Amygdala (tissue), 56 donors: ENCODE results near the gene GAK.

Experiments used
- DNase-seq, 56 donors: peaks; one replicate each; lab custom pipeline; 2025; lab: John Stamatoyannopoulos, UW

Gene GAK

DNA sequence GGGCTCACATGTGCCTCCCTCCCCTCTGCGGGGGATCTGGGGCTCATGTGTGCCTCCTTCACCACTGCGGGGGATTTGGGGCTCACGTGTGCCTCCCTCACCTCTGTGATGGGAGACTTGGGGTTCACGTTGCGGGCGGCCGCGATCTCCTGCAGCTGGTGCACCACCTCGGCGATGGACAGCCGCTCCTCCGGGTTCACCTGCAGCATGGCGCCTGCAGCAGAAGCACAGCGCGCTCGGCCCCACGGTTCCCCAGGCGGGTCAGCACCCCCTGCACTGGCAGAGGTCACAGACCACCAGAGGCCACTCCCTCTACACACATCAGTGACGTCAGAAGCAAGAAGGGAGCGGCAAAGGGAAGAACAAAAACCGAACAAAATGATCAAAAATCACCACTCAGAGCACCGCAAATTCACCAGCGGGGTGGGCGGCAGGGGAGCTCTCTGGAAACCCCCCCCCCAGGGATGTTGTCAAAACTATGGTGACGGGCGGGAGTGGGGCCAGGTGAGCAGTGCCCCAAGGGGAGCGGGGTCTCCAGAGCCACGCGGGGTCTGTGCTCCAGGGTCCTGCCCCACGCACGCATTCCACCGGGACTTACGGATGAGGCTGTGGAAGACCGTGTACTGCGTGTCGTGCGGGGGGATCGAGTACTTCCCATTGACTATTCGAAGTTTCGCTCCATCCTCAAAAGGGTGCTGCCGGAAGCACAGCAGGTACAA is 38.7 kb downstream of the GAK start:
- DNase-seq = no peak

- DNase-seq = no peak
Measured at GRCh38 chr4:892780-893179, 39.3 kb downstream of the GAK start.

DNA sequence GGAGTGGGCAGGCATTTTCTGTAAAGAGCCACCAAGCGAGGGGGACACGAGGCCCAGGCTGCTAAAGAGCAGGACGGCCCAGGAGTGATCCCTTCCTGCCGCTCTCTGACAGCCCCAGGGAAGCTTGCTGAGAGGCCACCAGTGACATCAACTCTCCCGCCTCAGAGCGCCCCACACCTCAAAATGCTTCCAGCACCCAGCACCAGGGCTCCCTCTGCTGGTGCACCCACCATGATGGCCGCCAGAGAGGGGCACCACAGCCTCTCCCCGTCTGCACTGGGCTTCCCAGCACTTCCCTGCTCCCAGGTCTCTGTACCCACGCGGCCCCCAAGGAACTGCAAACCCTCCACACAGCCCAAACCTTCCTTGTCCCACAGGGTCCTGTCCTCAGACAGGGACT is 40.4 kb downstream of the GAK start:
- no peak for DNase-seq

GRCh38 chr4:890036-890695 is 42.0 kb downstream of the GAK start:
- DNase-seq = no peak

- DNase-seq = no peak
Measured at GRCh38 chr4:889516-889915, 42.6 kb downstream of the GAK start.

GRCh38 chr4:888029-888428 is 44.1 kb downstream of the GAK start:
- no peak for DNase-seq

- no peak for DNase-seq
Measured at GRCh38 chr4:887034-887763, 44.9 kb downstream of the GAK start.

GRCh38 chr4:886244-886643 is 45.9 kb downstream of the GAK start:
- DNase-seq = no peak

DNA sequence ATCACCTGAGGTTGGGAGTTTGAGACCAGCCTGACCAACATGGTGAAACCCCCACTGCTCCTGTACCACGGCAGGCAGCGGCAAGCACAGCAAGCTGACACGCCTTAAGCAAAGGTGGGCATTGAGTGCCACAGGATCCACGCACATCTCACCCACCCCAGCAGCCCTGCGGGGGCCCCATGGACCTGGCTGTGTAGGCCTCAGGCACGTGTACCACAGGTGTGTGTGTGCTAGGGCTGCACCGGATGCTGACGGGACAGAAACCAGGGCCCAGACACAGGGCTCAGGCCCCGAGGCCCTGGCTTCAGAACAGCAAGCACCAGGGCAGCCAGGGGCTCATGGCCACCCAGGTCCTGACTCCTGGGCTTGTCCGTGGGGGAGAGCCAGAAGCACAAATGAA is 46.8 kb downstream of the GAK start:
- DNase-seq = no peak

DNA sequence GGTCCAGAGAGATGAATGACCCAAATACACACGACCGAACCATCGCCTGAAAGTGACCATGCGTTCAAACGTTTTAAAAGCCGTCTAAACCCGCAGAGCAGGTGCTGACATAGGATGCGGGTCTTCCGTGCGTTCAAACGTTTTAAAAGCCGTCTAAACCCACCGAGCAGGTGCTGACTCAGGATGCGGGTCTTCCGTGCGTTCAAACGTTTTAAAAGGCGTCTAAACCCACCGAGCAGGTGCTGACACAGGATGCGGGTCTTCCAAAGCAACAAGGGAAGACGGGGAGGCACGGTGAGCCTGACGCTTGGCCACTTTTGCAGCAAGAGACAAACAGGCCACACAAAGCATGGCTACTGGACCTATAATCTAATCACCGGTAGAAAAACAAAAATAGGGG is 47.2 kb downstream of the GAK start:
- no peak for DNase-seq

DNA sequence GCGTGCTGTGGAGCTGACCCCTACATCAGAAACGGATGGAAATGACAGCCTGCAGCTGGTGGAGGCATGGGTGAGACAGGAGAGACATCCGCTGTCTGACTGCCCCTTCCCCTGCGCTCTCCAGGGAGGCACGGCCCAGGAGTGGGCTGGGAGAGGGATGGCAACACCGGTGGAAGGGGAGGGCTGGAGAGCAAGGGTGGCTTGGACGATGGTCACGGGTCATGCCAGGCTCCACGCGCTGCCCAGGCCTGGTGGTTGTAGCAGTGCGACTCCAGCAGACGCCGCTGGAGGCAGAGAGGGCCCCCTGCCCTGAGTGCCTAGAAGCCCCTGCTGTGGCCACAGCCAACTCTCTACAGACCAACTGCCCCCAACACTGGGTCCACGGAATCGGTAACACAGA is 47.9 kb downstream of the GAK start:
- no peak for DNase-seq

GRCh38 chr4:883377-884095 is 48.6 kb downstream of the GAK start:
- DNase-seq = no peak

GRCh38 chr4:882646-883045 is 49.5 kb downstream of the GAK start:
- DNase-seq = no peak

DNA sequence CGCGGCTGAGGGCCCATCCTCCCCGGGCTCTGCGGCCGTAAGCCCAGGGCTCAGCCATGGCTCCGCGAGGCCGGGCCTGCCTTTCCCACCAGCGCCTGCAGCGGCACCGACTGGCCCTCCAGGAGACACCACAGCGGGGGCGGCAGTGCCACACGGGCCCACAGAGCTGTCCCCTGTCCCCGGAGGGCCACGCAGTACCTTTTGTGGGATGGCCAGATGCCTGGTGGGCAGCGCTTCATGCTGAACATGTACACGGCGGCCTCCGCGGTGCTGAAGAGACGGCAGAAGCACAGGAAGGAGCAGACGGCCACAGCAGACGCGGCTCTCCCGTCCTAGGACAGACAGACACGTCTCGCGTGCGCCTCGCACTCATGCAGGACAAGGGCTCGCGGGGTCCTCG is 50.4 kb downstream of the GAK start:
- no peak for DNase-seq

GRCh38 chr4:880684-881405 is 51.3 kb downstream of the GAK start:
- DNase-seq = no peak

GRCh38 chr4:879729-880077 is 52.4 kb downstream of the GAK start:
- DNase-seq = no peak

GRCh38 chr4:878796-879728 is 53.1 kb downstream of the GAK start:
- DNase-seq = no peak

DNA sequence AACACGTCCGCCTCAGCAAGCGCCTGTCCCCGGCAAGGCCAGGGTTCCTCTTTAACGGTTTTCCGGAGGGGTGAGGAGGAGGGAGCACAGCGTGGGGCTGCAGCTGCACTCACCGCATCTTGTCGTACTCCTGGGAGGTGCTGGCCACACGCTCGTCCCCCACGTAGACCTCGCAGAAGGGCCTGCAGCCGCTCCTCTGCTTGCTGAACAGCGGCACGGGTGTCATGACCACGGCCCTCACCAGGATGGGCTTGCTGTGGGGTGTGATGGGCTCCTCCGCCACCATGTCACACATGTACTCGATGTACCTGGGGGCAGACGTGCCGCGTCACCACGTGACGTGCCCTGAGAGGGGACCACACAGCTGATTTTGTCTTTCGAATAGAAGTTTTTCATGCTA is 54.6 kb downstream of the GAK start:
- no peak for DNase-seq

GRCh38 chr4:876780-877179 is 55.3 kb downstream of the GAK start:
- no peak for DNase-seq
